Sigmoid colon (tissue), 4 donors: ENCODE results near the gene HOXB4.
A peak's percentile ranks its signal among the peaks of the same experiment; 100 is the strongest.

Source experiments
- EP300 ChIP-seq, 4 donors: sonication (generic); formaldehyde crosslinking; IDR thresholded peaks; one replicate each; pipeline ENCODE4 v1.6.1; 2017; ENCODE audit warnings: antibody characterized with exemption in 4 of 4
- POLR2A ChIP-seq, 2 donors: fragments of 450-650 bp; IDR thresholded peaks; one replicate each; pipeline ENCODE4 v1.6.1; 2016; ENCODE audit warnings: antibody characterized with exemption in 2 of 2, mild to moderate bottlenecking in 2 of 2, moderate library complexity in 2 of 2
- POLR2AphosphoS5 ChIP-seq, 4 donors: sonication (generic); formaldehyde crosslinking; IDR thresholded peaks; one replicate each; pipeline ENCODE4 v1.6.1; 2017; ENCODE audit warnings: antibody characterized with exemption in 4 of 4
- TF ChIP-seq, protein P1 (sequence below), 4 experiments: fragments of 450-650 bp in 3 of 4; fragments of 200-600 bp in 1 of 4; IDR thresholded peaks; one replicate each; pipeline ENCODE4 v1.5.1; 2016 to 2019; ENCODE audit warnings: antibody characterized with exemption in 4 of 4, mild to moderate bottlenecking in 3 of 4, moderate library complexity in 2 of 4

DNA sequence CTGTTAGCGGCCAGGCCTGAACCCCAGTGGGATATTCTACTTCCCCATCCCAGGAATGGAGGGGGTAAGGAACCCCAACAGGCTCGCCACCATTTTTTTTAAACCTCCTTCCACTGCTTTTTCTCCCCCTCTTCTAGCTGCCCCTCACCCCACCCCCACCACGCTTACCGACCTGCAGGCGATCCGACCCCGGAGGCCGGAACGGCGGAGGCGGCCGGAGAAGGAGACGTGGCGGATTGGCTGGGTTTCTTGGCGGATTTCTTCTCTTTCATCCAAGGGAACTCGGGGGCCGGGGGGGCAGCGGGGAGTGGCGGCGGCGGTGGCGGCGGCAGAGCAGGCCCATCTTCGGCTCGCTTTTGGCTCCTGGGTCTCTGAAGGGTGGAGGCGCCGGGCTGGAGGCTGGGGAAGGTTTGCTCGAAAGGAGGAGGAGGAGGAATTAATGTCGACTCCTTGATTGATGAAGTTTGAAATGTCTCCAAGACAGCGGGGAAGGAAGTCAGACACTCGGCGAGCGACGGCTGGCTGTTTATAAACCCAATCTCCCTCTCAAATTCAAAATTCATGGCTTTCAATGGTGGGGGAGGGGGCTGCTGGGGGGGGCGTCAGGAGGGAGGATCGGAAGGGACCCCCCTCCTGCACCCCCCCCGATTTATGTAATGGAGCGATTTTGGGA lies 33.7 kb downstream of the HOXB4 start:
- TF ChIP-seq, protein P1, sequence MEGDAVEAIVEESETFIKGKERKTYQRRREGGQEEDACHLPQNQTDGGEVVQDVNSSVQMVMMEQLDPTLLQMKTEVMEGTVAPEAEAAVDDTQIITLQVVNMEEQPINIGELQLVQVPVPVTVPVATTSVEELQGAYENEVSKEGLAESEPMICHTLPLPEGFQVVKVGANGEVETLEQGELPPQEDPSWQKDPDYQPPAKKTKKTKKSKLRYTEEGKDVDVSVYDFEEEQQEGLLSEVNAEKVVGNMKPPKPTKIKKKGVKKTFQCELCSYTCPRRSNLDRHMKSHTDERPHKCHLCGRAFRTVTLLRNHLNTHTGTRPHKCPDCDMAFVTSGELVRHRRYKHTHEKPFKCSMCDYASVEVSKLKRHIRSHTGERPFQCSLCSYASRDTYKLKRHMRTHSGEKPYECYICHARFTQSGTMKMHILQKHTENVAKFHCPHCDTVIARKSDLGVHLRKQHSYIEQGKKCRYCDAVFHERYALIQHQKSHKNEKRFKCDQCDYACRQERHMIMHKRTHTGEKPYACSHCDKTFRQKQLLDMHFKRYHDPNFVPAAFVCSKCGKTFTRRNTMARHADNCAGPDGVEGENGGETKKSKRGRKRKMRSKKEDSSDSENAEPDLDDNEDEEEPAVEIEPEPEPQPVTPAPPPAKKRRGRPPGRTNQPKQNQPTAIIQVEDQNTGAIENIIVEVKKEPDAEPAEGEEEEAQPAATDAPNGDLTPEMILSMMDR (IDR thresholded peaks at IDR 0.05) = no peak
- no peak for TF ChIP-seq EP300 (IDR thresholded peaks at IDR 0.05)
- peak in 1 of 2 donors; percentile 60 for TF ChIP-seq POLR2A (IDR thresholded peaks at IDR 0.05)
- peak; percentile 79 to 83 (median 81) for TF ChIP-seq POLR2AphosphoS5 (IDR thresholded peaks at IDR 0.05)
